Neutrophil (primary cell): ENCODE results near the gene RXFP1.

Experiments used
- H3K27ac ChIP-seq: fragments of 200-600 bp; sonication (generic); 2 replicates; pipeline ENCODE4 v1.5.1; 2016; ENCODE audit warnings: mild to moderate bottlenecking, moderate library complexity
- H3K27me3 ChIP-seq: fragments of 200-600 bp; sonication (generic); 2 replicates; pipeline ENCODE4 v1.6.0; 2016; ENCODE audit warnings: mild to moderate bottlenecking
- H3K36me3 ChIP-seq: fragments of 200-600 bp; sonication (generic); 2 replicates; pipeline ENCODE4 v1.5.1; 2017
- H3K4me1 ChIP-seq, 2 experiments: fragments of 200-600 bp in 1 of 2; sonication (generic) in 1 of 2; 1 replicate in 1 of 2; 2 replicates in 1 of 2; pipeline versions ENCODE4 v1.5.1 to v1.6.1; 2013 to 2016; ENCODE audit warnings: low read depth in 1 of 2, low read length in 1 of 2, mild to moderate bottlenecking in 1 of 2, moderate library complexity in 1 of 2; ENCODE audit not compliant: control insufficient read depth in 1 of 2, insufficient read depth in 1 of 2
- H3K4me3 ChIP-seq, 2 experiments: fragments of 200-600 bp in 1 of 2; sonication (generic) in 1 of 2; 1 replicate in 1 of 2; 2 replicates in 1 of 2; pipeline ENCODE4 v1.5.1; 2013 to 2016; ENCODE audit warnings: low read depth in 1 of 2, low read length in 1 of 2, mild to moderate bottlenecking in 1 of 2, moderate library complexity in 1 of 2
- H3K9me3 ChIP-seq: fragments of 200-600 bp; sonication (generic); 2 replicates; pipeline ENCODE4 v1.5.1; 2016
- TF ChIP-seq, protein P1 (sequence below): fragments of 200-600 bp; sonication (generic); IDR thresholded peaks from 2 replicates; pipeline ENCODE4 v1.5.1; 2016; ENCODE audit warnings: antibody characterized with exemption

RXFP1 gene

GRCh38 chr4:158534727-158535126 is 13.0 kb downstream of the RXFP1 start:
- Histone ChIP-seq H3K27ac (no peak overlapping the region), H3K4me3 (no peak overlapping the region), H3K4me1 (no peaks in the 10 kb centered on the region), H3K27me3 (no peaks in the 10 kb centered on the region), H3K36me3 (no peaks in the 10 kb centered on the region), H3K9me3 (no peaks in the 10 kb centered on the region)
- TF ChIP-seq, protein P1, sequence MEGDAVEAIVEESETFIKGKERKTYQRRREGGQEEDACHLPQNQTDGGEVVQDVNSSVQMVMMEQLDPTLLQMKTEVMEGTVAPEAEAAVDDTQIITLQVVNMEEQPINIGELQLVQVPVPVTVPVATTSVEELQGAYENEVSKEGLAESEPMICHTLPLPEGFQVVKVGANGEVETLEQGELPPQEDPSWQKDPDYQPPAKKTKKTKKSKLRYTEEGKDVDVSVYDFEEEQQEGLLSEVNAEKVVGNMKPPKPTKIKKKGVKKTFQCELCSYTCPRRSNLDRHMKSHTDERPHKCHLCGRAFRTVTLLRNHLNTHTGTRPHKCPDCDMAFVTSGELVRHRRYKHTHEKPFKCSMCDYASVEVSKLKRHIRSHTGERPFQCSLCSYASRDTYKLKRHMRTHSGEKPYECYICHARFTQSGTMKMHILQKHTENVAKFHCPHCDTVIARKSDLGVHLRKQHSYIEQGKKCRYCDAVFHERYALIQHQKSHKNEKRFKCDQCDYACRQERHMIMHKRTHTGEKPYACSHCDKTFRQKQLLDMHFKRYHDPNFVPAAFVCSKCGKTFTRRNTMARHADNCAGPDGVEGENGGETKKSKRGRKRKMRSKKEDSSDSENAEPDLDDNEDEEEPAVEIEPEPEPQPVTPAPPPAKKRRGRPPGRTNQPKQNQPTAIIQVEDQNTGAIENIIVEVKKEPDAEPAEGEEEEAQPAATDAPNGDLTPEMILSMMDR = no peak

- no peak overlapping the region for H3K27ac ChIP-seq
- H3K36me3 ChIP-seq = no peaks in the 10 kb centered on the region
- no peaks in the 10 kb centered on the region for H3K27me3 ChIP-seq
- no peak overlapping the region for H3K4me3 ChIP-seq
- H3K4me1 ChIP-seq = no peaks in the 10 kb centered on the region
- H3K9me3 ChIP-seq = no peaks in the 10 kb centered on the region
- TF ChIP-seq, protein P1 = no peak
Measured at GRCh38 chr4:158535130-158535614, 13.5 kb downstream of the RXFP1 start.

DNA sequence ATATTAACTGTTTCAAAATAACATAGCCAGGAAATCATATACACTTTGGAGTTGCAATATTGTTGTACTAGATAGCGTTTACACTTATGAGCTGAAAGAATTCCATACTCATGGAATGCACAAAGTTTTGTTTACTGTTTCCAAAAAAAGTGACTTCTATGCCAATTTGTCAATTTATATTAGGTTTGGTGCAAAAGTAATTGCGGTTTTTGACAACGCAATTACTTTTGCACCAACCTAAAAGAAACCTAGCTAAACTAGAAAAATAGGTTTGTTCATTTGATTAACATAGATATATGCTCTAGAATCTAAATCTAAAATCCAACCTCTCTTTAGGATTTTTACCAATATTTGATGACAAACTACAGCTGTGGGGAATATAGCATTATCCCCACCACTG is 15.2 kb downstream of the RXFP1 start:
- Histone ChIP-seq H3K9me3 (no peaks in the 10 kb centered on the region), H3K27me3 (no peaks in the 10 kb centered on the region), H3K4me3 (no peak overlapping the region), H3K4me1 (no peaks in the 10 kb centered on the region), H3K27ac (no peak overlapping the region), H3K36me3 (no peaks in the 10 kb centered on the region)
- TF ChIP-seq, protein P1 = no peak

DNA sequence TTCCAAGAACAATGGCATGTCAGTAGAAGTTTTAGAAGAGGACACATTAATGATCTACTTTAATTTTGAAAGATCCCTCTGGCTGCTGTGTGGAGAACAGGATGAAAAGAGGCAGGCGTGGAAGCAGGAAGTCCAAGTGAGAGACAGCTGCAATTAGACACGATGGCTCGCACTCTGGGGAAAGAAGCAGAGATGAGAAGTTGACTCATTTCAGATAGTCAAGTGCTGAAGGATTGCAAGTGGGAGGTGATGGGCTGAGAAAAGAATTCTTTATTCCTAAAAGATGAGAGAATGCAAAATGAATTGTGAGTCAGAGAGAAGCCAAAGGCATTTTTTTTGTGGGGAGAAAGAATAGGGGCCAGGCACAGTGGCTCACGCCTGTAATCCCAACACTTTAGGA is 16.5 kb downstream of the RXFP1 start:
- Histone ChIP-seq H3K36me3 (no peaks in the 10 kb centered on the region), H3K4me3 (no peak overlapping the region), H3K9me3 (no peaks in the 10 kb centered on the region), H3K4me1 (peaks cover 0 to 6% of the 10 kb centered on the region in 2 experiments), H3K27me3 (no peaks in the 10 kb centered on the region), H3K27ac (no peak overlapping the region)
- TF ChIP-seq, protein P1 = no peak

DNA sequence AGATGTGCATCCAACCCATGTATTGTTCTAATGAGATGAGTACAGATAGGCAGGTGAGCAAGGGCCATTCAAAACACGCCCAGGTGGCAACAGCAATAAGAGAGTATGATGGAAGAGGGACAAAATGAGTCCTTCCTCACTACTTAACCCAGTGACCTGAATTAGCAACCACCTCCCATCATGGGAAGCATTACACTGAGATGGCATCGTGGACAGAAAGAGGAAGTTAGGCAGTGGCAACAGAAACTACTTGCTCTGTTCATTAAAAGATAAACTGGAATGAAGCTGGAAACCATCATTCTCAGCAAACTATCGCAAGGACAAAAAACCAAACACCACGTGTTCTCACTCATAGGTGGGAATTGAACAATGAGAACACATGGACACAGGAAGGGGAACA is 17.2 kb downstream of the RXFP1 start:
- TF ChIP-seq, protein P1 = no peak
- Histone ChIP-seq H3K4me3 (peak overlapping the region in 1 of 2 experiments; percentile 27), H3K4me1 (peaks cover 0 to 6% of the 10 kb centered on the region in 2 experiments), H3K9me3 (no peaks in the 10 kb centered on the region), H3K27me3 (no peaks in the 10 kb centered on the region), H3K36me3 (no peaks in the 10 kb centered on the region), H3K27ac (no peak overlapping the region)
